Stromal cell of bone marrow (primary cell): Measurements from ENCODE around the gene SAMM50.
"Not testable (repeated sequence)": the region's sequence is repeated elsewhere in the genome, so short reads cannot be mapped to it uniquely, and the experiment has no call there.

Experiments used
- DNase-seq: peaks from one replicate; pipeline ENCODE4 v3.0.0-alpha.2; 2012; ENCODE audit warnings: low read depth

Gene SAMM50

DNA sequence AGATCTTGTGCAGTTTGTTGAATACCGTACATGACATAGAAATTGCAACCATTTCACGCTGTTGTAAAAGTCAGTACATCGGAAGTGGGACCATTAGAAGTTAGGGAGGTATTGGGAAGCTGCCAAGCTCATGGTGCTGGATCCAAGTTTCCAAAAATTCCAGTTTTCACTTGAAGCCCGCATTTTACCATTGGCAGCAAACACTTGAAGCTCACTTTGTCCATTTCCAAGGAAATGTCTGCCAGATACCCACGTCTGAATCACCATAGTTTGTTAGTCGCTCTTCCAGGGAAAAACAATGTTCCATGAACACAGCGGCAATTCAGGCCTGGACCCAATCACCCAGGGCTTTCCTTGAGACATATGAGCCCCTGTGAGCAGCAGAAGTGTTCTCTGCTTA lies 46.3 kb downstream of the SAMM50 start:
- no peak for DNase-seq

DNA sequence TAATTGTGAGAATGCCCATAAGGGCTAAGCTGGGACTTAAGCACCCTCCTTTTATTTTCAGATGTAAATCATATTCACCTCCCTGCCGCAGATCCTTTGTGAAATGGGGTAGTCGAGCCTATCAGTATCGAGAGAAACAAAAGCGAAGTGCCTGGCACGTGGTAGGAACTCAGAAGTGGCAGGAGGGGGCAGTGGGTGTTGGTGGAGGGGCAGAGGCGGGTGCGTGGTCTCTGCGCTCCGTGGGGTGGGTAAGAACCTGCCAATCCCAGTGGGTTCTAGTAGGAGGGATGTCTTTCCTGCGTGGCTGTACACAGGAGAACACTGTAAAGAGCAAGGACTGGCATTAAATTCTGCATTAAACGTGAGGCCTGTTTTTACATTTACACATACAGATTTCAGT lies 47.1 kb downstream of the SAMM50 start:
- DNase-seq = no peak

DNA sequence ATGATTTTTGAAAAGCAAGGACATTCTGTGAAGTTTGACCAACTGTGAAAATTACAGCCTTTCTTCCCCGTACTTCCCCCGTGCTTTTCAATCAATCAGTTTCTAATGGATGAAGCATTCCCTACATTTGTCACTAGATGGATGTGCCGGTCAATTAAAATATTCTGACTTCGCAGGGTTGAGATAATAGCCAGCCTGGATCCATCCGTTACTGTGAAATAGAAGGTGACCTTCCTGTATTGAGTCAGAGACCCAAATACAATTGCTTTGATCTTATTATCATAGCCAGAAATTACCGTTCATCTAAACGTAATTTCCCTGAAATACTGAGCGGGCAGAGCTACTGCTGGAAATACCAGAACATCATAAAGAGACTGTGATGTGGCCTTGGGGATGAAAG lies 47.8 kb downstream of the SAMM50 start:
- no peak for DNase-seq

DNA sequence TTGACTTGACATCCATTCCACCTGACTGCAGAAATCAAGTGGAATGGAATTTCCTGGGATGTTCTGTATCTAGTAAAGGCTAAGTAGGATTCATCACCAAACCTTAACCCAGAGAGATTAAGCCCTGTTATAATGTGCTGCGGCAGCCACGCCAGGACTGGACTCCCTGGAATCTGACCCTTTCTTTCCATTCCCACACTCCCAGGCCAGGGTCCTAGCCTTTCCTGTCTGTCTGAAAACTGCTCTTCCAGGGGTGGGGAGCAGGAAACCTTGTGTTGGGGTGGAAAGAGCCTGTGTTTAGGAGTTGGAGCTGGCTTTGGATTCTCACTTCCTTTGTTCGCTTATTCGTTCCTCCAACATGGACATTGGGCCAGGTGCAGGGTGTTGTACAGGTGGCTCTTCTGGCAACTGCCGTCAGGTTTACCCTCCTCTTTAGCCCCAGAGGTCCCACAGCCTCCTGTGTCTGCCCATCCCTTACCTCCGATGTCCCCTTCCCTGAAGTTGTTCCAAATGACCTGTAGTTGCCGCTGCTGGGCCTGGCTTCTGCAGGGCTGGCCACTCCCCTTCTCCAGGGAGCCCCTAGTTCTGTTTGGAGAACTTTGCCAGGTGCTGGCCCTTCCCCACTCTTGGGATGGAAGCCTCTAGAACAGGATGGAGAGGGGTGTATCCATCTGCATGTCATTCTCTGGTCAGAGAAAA lies 48.3 kb downstream of the SAMM50 start:
- DNase-seq = no peak

DNA sequence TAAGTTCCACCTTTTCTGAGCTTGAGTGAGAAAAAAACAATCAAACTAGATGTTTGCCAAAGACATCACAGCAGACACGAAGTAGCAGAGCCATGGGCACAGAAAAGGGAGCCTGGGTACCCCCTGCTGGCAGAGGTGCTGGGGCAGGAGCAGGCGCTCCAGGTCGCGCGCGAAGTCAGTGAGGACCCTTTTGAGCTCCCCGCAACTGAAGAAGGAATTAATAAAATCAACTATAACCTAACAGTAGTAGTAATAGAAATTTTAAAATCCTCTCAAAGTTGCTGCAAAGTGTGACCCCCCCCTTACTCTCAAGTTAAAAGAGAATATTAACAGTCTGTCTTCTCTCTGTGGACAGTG lies 48.8 kb downstream of the SAMM50 start:
- DNase-seq = no peak

DNA sequence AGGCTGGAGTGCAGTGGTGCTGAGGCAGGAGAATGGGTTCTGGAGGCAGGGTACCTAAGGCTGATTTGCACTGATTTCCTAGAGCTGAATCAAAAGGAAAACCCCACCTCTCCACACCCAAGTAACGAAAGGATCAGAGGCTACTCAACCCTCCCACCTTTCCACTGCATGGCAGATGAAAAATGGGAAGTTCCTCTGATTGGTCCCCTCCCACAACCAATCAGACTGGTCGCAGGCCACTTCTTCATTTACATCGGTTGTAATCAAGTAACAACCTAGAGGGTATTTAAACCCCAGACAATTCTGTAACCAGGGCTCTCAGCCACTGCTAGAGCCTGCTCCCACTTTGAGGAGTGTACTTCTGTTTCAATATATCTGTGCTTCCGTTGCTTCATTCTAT lies 50.3 kb downstream of the SAMM50 start:
- DNase-seq = no peak

DNA sequence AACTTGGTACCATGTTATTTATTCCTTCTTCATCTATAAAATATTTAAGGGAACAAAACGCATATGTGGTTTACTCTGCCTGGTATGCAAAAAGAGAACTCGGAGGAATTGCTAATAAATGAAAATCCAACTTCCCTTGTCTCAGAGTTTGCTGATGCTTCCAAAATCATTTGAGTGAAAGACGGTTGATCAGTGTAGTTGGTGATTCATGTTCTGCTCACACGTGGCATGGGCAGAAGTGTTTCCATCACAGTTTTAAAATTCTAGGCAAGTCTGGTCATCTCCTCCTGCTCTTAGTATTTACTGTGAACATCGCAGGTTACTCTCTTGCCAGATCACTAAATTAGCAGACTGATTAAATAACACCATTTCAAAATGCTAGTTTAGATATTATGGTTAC lies 56.9 kb downstream of the SAMM50 start:
- DNase-seq = no peak

DNA sequence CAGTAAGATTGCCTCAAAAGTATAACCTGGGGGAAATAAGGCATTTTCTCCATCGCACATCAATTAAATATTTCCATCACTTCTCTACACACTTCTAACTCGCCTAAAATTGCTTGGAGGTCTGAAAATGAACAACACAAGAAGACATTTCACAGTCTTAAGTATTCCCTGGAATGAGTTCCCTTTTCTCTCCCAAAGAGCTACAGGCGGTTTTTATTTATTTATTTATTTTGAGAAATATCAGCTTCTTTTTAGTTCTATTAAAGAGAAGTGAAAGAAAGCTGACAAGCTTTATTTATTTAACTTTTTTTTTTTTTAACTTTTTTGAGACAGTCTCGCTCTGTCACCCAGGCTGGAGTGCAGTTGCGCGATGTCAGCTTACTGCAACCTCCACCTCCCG lies 57.3 kb downstream of the SAMM50 start:
- DNase-seq = no peak

DNA sequence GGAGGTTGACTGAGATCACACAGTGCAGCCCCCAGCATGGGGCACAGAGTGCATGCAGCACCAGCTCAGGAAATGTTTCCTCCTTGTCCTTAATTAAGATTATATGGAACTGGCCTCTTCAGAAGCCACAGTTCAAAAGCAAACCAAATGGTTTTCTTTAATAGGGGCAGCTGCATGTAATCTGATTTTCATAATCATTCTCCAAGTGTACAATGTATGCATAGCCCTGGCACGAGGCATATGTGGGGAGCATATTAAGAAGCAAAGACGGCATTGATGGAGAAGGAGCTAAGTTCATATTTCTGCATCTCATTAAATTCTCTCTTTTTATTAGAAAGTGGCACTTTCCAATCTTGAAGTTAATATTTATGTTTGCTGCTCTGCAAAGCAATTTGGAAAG lies 59.0 kb downstream of the SAMM50 start:
- no peak for DNase-seq

DNA sequence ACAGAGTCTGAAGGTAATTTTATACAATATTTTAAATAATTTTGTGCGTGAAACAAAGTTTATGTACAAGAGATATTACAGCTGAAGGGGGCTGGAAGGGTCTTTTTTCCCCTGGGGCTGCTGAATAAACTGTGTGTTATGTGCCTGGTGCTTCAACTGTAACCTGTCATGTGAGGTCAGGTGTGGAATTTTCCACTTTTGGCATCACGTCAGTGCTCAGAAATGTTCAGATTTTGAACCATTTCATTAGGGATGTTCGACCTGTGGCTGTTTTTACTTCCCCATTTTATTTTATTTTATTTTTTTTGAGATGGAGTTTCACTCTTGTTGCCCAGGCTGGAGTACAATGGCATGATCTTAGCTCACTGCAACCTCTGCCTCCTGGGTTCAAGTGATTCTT lies 61.3 kb downstream of the SAMM50 start:
- not testable (repeated sequence) for DNase-seq

DNA sequence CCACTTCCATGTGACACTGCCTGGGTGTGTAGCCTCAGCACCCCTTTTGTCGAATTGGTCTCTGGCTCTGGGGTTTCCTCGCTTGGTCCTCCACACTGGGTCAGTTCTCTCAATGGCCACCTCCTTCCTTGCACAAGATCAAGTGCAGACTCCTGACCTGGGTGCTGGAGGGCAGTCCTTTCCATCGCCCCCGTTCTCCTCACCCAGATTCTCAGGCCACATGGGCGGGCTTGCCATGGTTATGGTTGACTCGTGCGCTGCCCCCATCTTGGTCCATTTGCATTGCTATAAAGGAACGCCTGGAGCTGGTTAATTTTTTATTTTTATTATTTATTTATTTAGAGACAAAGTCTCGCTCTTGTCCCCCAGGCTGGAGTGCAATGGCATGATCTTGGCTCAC lies 63.4 kb downstream of the SAMM50 start:
- no peak for DNase-seq

DNA sequence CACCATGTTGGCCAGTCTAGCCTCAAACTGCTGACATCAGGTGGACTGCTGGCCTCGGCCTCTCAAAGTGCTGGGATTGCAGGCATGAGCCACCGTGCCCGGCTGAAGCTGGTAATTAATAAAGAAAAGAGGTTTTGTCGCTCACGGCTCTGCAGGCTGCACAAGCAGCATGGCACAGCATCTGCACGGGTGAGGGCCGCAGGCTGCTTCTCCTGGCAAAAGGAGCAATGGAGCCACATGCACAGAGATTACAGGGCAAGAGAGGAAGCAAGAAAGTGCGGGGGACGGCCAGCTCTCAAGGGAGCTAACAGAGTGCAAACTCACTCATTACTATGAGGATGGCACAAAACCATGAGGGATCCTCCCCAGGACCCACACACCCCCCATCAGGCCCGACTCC lies 64.2 kb downstream of the SAMM50 start:
- DNase-seq = no peak

DNA sequence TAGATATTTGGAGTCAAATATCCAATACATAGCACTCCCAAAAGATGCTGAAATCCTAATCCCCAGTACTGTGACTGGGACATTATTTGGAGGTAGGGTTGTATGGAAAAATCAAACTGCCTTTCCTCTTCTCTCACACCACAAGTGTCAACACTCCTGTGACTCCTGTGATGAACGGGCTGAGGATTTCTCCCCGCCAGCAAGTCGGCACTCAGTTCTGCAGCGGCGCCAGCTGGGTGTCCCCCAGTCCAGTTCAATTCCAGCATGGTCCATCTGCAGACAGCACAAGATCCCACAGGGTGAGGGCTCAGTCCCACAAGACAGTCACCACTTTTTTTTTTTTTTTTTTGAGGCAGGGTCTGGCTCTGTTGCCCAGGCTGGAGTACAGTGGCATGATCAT lies 64.6 kb downstream of the SAMM50 start:
- DNase-seq = no peak

DNA sequence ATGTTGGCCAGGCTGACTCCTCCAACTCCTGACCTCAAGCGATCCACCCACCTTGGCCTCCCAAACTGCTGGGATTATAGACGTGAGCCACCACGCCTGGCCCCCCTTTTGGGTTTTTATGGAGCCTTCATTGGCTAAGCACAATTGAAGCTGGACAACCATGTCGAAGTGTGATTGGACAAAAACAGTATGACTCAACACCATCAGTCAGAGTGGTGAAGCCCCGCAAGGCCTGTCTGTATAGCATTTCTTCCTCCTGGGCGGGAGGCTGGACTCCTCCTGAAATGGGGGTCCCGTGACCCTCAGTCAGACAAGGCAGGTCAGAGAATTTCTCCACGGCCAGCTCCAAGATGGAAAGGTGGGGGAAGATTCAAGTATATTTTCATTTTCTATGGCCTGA lies 65.7 kb downstream of the SAMM50 start:
- DNase-seq = no peak

DNA sequence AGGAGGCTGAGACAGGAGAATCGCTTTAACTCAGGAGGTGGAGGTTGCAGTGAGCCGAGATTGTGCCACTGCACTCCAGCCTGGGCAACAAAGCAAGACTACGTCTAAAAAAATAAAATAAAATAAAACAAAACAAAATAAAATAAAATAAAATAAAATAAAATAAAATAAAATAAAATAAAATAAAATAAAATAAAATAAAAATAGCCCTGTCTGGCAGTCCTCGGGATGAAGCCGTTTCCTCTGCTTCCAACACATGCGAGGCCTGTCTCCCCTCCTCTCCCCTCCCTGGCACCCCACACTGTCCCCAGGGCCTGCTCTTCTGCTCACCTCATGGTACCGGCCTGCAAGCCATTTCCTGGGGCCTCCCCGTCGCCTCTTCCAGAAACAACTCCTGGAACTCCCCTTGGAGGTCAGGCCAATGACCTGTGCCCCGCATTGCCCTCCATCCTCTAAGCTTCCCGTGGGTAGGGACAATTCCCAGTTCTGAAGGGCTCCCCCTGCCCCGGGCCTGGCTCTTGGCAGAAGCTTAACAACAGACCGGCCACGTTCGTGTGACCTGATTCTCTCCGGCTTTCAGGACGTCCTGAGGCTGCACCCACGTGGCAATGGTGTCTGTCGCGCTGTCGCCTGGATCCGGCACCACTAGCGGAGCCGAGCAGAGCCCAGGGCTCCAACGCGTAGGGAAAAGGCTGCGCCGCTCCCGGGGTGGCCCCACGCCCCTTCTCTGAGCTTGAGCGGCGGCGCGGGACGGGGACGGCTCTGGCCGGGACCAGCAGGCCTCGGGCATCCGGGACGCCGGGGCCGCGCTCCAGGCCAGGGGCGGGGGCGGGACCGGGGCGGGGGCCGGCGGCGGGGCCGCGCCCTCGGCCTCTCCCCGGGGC lies 68.4 kb downstream of the SAMM50 start:
- DNase-seq = no peak

DNA sequence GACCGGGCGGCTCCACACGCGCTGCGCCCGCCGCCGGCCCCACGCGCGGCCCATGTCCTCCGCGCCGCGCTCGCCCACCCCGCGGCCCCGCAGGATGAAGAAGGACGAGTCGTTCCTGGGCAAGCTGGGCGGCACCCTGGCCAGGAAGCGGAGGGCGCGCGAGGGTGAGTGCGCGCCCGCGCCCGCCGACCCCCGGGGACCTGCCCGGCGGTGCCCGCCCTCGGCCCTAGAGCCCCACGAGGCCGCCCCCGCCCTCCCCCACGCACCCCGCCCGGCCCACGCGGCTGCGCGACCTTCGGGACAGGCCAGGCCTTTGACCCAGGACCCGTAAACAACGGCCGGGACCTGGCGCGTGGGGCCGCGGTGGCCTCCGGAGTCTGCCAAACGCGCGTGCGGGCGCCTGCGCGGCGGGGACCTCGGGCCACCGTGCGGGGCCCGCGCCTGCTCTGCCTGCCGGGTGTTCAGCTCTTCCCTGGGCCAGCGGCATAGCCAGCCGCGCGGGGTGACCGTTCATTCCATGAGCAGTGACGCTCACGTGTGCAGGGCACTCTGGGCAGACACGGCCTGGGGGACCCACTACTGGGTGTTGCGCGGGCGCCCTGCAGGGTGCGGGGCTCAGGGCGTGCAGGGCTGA lies 69.2 kb downstream of the SAMM50 start, which contains the start of gene PARVB:
PARVB (plus strand) TSS at position 15 of the 634 bp plus-strand sequence; CDS start at position 53, 38 bp downstream.
- DNase-seq = no peak

DNA sequence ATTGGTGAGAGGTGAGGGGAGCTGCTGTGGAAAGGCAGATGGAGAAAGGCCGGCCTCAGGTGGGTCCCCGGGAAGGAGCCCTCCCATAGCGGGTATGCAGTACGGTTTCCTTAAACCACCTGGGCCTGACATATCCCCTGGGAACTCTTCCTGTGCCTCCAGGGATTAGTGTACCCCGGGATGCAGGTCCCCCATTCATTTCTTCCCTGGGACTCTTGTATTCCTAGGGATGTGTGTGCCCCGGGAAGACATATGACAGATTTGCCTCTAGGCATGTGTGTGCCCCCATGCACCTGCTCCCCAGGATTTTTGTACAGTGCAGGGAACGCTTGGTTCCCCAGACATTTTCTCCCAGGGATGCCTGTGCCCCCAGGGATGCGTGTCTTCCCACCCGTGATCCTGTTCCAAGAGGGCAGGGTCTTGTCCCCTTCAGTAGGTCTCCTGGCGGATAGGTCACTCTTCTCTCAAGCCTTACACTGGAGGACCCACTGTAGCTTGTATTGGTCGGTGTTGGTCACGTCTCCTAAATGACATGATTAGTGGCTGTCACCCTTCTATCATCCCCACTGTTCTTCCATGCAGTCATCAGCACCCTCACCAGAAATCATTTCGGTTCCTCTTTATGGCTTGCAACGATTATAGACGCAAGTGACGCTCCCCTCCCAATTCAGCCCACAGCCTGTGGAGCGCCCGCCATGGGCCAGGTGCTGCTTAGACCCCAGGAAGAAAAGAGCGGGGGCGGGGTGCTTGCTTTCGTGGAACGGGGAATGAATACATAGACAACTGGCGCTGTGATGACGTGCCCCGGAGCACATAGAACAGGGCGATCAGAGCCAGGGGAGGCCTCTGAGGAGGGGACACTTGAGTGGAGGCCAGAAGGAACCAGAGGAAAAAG lies 70.2 kb downstream of the SAMM50 start:
- DNase-seq = no peak

DNA sequence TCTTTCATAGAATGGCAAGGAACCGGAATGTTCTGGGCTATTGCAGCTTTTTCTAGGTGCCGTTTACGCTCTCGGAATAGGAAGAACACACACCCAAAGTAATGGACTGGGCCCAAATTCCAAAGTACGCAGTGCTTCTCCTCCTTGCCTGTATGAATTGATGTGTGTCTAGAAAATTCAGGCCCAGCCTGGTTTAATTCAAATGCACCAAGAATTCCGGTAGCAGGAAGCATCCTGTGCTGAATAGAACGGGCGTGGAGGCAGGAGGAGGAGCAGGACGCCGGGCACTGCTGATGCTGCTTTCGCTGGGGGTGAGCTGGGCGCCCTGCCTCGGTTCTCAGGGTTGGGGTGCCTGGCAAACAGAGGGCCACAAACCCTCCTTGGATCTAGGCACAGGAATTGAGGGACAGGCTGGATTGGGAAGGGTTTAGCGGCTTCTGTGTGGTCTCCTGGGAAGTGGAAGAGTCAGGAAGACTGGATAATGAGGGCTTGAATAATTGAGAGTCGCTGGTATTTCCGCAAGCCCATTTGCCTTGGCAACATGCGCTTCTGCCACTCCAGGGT lies 70.9 kb downstream of the SAMM50 start:
- no peak for DNase-seq

DNA sequence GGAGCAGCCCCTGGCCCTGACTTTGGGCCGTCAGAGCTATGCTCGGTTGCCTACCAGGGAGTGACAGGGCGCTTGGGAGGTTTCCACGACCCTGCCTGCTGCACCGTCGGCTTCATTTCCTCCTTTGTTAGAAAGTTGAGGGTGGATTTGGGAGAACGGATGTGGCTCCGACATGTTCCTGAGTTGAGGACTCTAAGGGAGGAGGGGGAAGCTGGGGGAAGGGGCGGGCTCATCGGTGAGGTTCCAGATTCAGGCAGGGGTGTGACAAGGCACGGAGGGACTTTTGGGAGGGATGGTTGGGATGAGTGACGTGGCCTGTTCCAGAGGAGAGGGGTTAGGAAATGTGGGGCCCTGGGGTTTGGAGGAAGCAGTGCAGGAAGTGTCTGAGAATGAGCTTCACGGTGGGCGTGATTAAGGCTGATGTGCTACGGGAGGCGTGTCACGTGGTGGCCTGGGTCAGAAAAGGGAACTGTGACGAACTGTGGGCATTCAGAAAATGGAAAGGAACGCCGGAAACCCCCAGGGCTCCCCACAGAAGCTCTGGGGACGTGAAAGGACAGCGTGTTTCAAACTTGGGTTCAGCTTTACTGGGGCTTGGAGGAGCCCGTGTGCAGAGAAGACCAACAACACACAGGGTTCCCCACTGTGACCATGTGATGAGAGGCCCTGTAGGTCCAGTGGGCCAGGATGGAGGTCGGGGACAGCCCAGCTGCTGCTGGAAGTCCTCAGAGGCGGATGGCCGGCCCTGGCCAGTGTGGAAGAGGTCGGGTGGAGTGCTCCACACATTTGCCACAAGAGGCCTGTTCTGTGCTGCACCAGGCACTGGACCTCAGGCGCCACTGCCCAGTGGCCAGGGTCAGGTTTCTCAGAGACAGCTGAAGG lies 71.6 kb downstream of the SAMM50 start:
- no peak for DNase-seq

DNA sequence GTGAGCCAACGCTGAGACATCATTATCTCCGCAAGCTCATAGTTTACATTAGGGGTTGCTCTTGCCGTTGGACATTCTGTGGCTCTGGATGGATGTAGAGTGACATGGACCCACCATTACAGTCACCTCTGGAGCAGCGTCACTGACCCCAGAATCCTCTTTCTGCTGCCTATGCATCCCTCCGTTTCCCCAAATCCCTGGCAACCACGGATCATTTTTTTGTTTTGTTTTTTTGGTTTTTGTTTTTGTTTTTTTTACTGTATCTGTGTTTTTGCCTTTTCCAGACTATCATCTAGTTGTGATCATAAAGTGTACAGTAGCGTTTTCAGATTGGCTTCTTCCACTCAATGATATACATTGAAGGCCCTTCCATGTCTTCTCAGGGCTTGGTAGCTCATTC lies 72.8 kb downstream of the SAMM50 start:
- no peak for DNase-seq

DNA sequence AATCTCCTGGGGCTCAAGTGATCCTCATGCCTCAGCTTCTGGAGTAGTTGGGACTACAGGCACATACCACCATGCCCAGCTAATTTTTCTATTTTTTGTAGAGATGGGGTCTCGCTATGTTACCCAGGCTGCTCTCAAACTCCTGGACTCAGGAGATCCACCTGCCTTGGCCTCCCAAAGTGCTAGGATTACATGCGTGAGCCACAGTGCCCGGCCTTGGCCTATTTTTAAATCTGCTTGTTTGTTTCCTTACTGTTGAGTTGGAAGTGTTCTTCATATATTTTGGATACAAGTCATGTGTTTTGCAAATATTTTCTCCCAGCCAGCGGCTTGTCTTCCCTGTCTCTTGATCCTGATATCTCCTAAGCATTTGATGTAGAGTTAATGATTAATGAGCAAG lies 73.8 kb downstream of the SAMM50 start:
- DNase-seq = no peak
